SK-N-SH (cell line): Measurements from ENCODE around the gene SEC16A. TPM values are rescaled to one million over a fixed set of nuclear protein-coding genes. Genes with fewer than 3 reads are reported as not detected.

Source experiments
- CTCF ChIA-PET: fragments of 300-600, 350-600 bp; formaldehyde crosslinking; extraction: SDS; loops from one replicate; lab custom pipeline; 2021; lab: Yijun Ruan, JAX
- POLR2A ChIA-PET: fragments of 350-600 bp; sonication (Branson Sonifier 250); formaldehyde crosslinking; extraction: SDS; loops from one replicate; lab custom pipeline; 2020; ENCODE audit warnings: antibody characterized with exemption, inconsistent platforms; lab: Yijun Ruan, JAX
- DNase-seq: peaks from one replicate; pipeline ENCODE4 v3.0.0; 2012
- H2AFZ ChIP-seq: fragments of 200-600 bp; sonication (generic); 2 replicates; pipeline ENCODE4 v1.8.1; 2016; ENCODE audit warnings: antibody characterized with exemption, mild to moderate bottlenecking, low read depth
- H3F3A ChIP-seq: fragments of 200-600 bp; sonication (generic); replicated peaks from 2 replicates; pipeline ENCODE3; 2016; ENCODE audit warnings: antibody characterized with exemption, mild to moderate bottlenecking; ENCODE audit not compliant: insufficient read depth
- H3K27ac ChIP-seq, 2 experiments: fragments of 200-500 bp in 1 of 2; fragments of 200-600 bp in 1 of 2; sonication (Bioruptor generic) in 1 of 2; sonication (generic), shearing (Covaris generic) in 1 of 2; 2 replicates each; pipeline versions ENCODE4 v1.5.1 to v1.6.1; 2014 to 2016; ENCODE audit warnings: low read depth in 2 of 2, inconsistent platforms in 1 of 2, low read length in 1 of 2, mild to moderate bottlenecking in 1 of 2, mixed read lengths in 1 of 2
- H3K27me3 ChIP-seq: fragments of 200-600 bp; sonication (generic), shearing (Covaris generic); 2 replicates; pipeline ENCODE4 v1.6.1; 2016; ENCODE audit warnings: mixed run types; ENCODE audit not compliant: insufficient read depth
- H3K36me3 ChIP-seq, 2 experiments: fragments of 200-500 bp in 1 of 2; fragments of 200-600 bp in 1 of 2; sonication (Bioruptor generic) in 1 of 2; sonication (generic) in 1 of 2; replicated peaks in 1 of 2; 2 replicates each; pipeline versions ENCODE3 to v1.5.1; 2014 to 2016; ENCODE audit warnings: low read length in 1 of 2, mild to moderate bottlenecking in 1 of 2; ENCODE audit not compliant: insufficient read depth in 2 of 2, control insufficient read depth in 1 of 2
- H3K4me1 ChIP-seq, 2 experiments: fragments of 200-500 bp in 1 of 2; fragments of 200-600 bp in 1 of 2; sonication (Bioruptor generic) in 1 of 2; sonication (generic), shearing (Covaris generic) in 1 of 2; 2 replicates each; pipeline versions ENCODE4 v1.5.1 to v1.6.1; 2014 to 2016; ENCODE audit warnings: low read depth in 1 of 2, low read length in 1 of 2, mixed run types in 1 of 2; ENCODE audit not compliant: insufficient read depth in 2 of 2, control insufficient read depth in 1 of 2
- H3K4me2 ChIP-seq: fragments of 200-600 bp; sonication (generic), shearing (Covaris generic); 2 replicates; pipeline ENCODE4 v1.6.1; 2017; ENCODE audit warnings: mixed run types
- H3K4me3 ChIP-seq, 2 experiments: fragments of 200-500 bp in 1 of 2; fragments of 200-600 bp in 1 of 2; sonication (Bioruptor generic) in 1 of 2; sonication (generic), shearing (Covaris generic) in 1 of 2; 2 replicates each; pipeline versions ENCODE4 v1.5.1 to v1.8.1; 2014 to 2016; ENCODE audit warnings: low read depth in 2 of 2, inconsistent platforms in 1 of 2, low read length in 1 of 2, mild to moderate bottlenecking in 1 of 2, mixed read lengths in 1 of 2, moderate library complexity in 1 of 2
- H3K79me2 ChIP-seq: fragments of 200-600 bp; sonication (generic); 2 replicates; pipeline ENCODE4 v1.8.1; 2017; ENCODE audit warnings: mild to moderate bottlenecking; ENCODE audit not compliant: insufficient read depth
- H3K9ac ChIP-seq: fragments of 200-600 bp; sonication (generic); 2 replicates; pipeline ENCODE4 v1.6.1; 2017; ENCODE audit warnings: mixed run types
- H3K9me2 ChIP-seq: fragments of 200-600 bp; sonication (generic); 2 replicates; pipeline ENCODE4 v1.6.1; 2017; ENCODE audit warnings: mixed run types
- H3K9me3 ChIP-seq: fragments of 200-600 bp; sonication (generic); 2 replicates; pipeline ENCODE4 v1.6.1; 2017; ENCODE audit warnings: mixed run types, mild to moderate bottlenecking, moderate library complexity
- H4K20me1 ChIP-seq: fragments of 200-600 bp; sonication (generic); 2 replicates; pipeline ENCODE4 v1.6.1; 2017; ENCODE audit warnings: mild to moderate bottlenecking, mixed run types; ENCODE audit not compliant: insufficient read depth
- FOSL2 ChIP-seq: IDR thresholded peaks from 2 replicates; pipeline ENCODE4 v1.4.0; 2012; ENCODE audit warnings: low read depth, mild to moderate bottlenecking, moderate library complexity, borderline replicate concordance
- FOXJ3 ChIP-seq: sonication (generic); formaldehyde crosslinking; IDR thresholded peaks from 2 replicates; pipeline ENCODE4 v1.5.1; 2020; ENCODE audit warnings: mild to moderate bottlenecking, missing genetic modification reagents
- GABPA ChIP-seq: IDR thresholded peaks from 2 replicates; pipeline ENCODE4 v1.4.0; 2012; ENCODE audit warnings: low read depth, mild to moderate bottlenecking
- GATA2 ChIP-seq: sonication (generic); formaldehyde crosslinking; IDR thresholded peaks from 2 replicates; pipeline ENCODE4 v1.5.0; 2020; ENCODE audit warnings: mild to moderate bottlenecking, missing genetic modification reagents
- JUND ChIP-seq: IDR thresholded peaks from 2 replicates; pipeline ENCODE4 v1.4.0; 2012
- MEF2A ChIP-seq: IDR thresholded peaks from 2 replicates; pipeline ENCODE4 v1.4.0; 2012; ENCODE audit warnings: low read depth, borderline replicate concordance
- MXI1 ChIP-seq: IDR thresholded peaks from 2 replicates; pipeline ENCODE4 v1.6.1; 2012; ENCODE audit warnings: mild to moderate bottlenecking, low read depth, low read length, improper control_type of control experiment
- NFIC ChIP-seq: IDR thresholded peaks from 2 replicates; pipeline ENCODE4 v1.4.0; 2012; ENCODE audit warnings: borderline replicate concordance
- NRF1 ChIP-seq: IDR thresholded peaks from 2 replicates; pipeline ENCODE4 v1.6.1; 2012; ENCODE audit warnings: low read depth, mild to moderate bottlenecking, low read length
- POLR2AphosphoS5 ChIP-seq: IDR thresholded peaks from 2 replicates; pipeline ENCODE4 v1.6.1; 2012; ENCODE audit warnings: low read depth, low read length
- RAD21 ChIP-seq: IDR thresholded peaks from 2 replicates; pipeline ENCODE4 v1.6.1; 2012; ENCODE audit warnings: mild to moderate bottlenecking, low read length
- RXRA ChIP-seq: IDR thresholded peaks from 2 replicates; pipeline ENCODE4 v1.4.0; 2012; ENCODE audit warnings: low read depth, mild to moderate bottlenecking, borderline replicate concordance
- TAF1 ChIP-seq: IDR thresholded peaks from 2 replicates; pipeline ENCODE4 v1.6.1; 2012; ENCODE audit warnings: low read depth, mild to moderate bottlenecking, low read length, moderate library complexity, borderline replicate concordance
- TCF12 ChIP-seq: IDR thresholded peaks from 2 replicates; pipeline ENCODE4 v1.4.0; 2012
- TEAD4 ChIP-seq: IDR thresholded peaks from 2 replicates; pipeline ENCODE4 v1.4.0; 2012; ENCODE audit warnings: mild to moderate bottlenecking, borderline replicate concordance; ENCODE audit not compliant: insufficient read depth
- WGBS: methylation state at CpG from one replicate; pipeline ENCODE4 v1.1.6; 2017; ENCODE audit warnings: low lambda C conversion rate; 5-methylcytosine and 5-hydroxymethylcytosine counted together
- polyA plus RNA-seq, 3 experiments: library from polyadenylated mRNA; depleted of rRNA; stranded (reverse); fragments of >200 nt; gene quantifications; 2 replicates each; pipeline ENCODE4 v1.2.3, GENCODE V29; 2012
- TF ChIP-seq, protein P1 (sequence below): fragments of 150-350 bp; IDR thresholded peaks from 2 replicates; pipeline ENCODE4 v1.6.1; 2017; ENCODE audit warnings: antibody characterized with exemption, low read length, low read depth, borderline replicate concordance
- TF ChIP-seq, protein P2 (sequence below): IDR thresholded peaks from 2 replicates; pipeline ENCODE4 v1.6.1; 2012; ENCODE audit warnings: mild to moderate bottlenecking, low read depth, low read length, moderate library complexity
- TF ChIP-seq, protein P3 (sequence below): IDR thresholded peaks from 2 replicates; pipeline ENCODE4 v1.4.0; 2012; ENCODE audit warnings: low read depth
- TF ChIP-seq, protein P4 (sequence below): IDR thresholded peaks from 2 replicates; pipeline ENCODE4 v1.4.0; 2012; ENCODE audit warnings: low read depth, borderline replicate concordance

Gene SEC16A
- polyA plus RNA-seq, 1 of the 3 experiments (the other 2 are of a cell fraction), result 25.9 TPM

DNA sequence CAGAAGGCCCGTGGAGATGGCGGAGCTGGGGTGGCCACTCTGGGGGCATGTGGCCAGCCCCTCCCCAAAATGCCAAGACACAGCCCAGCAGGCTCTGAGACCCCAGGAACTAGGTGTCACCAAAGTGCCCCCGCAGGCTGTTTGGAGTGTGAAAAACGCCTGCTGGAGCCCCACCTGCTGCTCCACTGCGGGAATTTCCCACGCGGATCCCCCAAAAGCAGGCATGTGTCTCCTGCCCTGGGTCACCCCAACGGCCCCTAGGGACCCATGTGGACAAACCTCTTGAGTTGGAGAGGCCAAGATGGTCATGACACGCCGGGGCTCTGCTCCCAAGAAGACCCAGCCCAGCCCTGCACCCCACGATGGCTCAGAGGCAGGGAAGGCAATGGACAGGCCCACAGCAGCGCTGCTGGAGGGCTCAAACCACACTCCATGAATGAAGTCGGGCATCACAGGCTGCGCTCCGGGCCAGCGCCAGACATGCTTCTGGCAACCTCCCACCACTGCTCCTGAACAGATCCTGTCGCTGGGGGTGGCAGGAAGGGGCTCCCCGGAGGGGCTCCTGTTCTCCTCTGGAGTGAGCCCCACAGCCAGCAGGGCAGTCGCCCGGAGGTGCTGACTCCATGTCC, 47.7 kb upstream of the SEC16A start:
- DNase-seq, result no peak
- Histone ChIP-seq H3K9ac (no peak overlapping the region), H3K9me3 (no peaks in the 10 kb centered on the region), H4K20me1 (peaks cover 69% of the 10 kb centered on the region), H3K4me1 (peaks cover 0 to 11% of the 10 kb centered on the region in 2 experiments; a peak in 1 of 4 replicates)
- 84% methylated on average over 5 of the region's 20 CpGs for WGBS
- TF ChIP-seq TEAD4, result no peak
- TF ChIP-seq RAD21, result no peak
- TF ChIP-seq, protein P1, sequence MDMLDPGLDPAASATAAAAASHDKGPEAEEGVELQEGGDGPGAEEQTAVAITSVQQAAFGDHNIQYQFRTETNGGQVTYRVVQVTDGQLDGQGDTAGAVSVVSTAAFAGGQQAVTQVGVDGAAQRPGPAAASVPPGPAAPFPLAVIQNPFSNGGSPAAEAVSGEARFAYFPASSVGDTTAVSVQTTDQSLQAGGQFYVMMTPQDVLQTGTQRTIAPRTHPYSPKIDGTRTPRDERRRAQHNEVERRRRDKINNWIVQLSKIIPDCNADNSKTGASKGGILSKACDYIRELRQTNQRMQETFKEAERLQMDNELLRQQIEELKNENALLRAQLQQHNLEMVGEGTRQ, result no peak
- no peak for TF ChIP-seq FOXJ3 (CRISPR knock-in tag)
- TF ChIP-seq JUND, result no peak
- no peak for TF ChIP-seq RXRA
- TF ChIP-seq, protein P2, sequence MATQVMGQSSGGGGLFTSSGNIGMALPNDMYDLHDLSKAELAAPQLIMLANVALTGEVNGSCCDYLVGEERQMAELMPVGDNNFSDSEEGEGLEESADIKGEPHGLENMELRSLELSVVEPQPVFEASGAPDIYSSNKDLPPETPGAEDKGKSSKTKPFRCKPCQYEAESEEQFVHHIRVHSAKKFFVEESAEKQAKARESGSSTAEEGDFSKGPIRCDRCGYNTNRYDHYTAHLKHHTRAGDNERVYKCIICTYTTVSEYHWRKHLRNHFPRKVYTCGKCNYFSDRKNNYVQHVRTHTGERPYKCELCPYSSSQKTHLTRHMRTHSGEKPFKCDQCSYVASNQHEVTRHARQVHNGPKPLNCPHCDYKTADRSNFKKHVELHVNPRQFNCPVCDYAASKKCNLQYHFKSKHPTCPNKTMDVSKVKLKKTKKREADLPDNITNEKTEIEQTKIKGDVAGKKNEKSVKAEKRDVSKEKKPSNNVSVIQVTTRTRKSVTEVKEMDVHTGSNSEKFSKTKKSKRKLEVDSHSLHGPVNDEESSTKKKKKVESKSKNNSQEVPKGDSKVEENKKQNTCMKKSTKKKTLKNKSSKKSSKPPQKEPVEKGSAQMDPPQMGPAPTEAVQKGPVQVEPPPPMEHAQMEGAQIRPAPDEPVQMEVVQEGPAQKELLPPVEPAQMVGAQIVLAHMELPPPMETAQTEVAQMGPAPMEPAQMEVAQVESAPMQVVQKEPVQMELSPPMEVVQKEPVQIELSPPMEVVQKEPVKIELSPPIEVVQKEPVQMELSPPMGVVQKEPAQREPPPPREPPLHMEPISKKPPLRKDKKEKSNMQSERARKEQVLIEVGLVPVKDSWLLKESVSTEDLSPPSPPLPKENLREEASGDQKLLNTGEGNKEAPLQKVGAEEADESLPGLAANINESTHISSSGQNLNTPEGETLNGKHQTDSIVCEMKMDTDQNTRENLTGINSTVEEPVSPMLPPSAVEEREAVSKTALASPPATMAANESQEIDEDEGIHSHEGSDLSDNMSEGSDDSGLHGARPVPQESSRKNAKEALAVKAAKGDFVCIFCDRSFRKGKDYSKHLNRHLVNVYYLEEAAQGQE, result no peak
- TF ChIP-seq, protein P3, sequence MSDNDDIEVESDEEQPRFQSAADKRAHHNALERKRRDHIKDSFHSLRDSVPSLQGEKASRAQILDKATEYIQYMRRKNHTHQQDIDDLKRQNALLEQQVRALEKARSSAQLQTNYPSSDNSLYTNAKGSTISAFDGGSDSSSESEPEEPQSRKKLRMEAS, result no peak
- TF ChIP-seq, all 33 proteins: peak for 0
- Histone ChIP-seq H2AFZ (no peak overlapping the region), H3K36me3 (no peaks in the 10 kb centered on the region), H3K27ac (no peak overlapping the region), H3K27me3 (no peaks in the 10 kb centered on the region), H3K4me3 (no peak overlapping the region), H3K9me2 (no peaks in the 10 kb centered on the region), H3F3A (no peaks in the 10 kb centered on the region), H3K4me2 (no peak overlapping the region), H3K79me2 (peaks cover 2% of the 10 kb centered on the region; the same call in 1 of the 2 replicates)
- ChIA-PET CTCF (interaction anchor here (1.1 to 2.5 kb wide), 4 partner anchors 8 to 141 kb away, joined by 3 to 9 read pairs (median 6); no protein-coding TSS in a partner anchor), POLR2A (no interaction called here)

DNA sequence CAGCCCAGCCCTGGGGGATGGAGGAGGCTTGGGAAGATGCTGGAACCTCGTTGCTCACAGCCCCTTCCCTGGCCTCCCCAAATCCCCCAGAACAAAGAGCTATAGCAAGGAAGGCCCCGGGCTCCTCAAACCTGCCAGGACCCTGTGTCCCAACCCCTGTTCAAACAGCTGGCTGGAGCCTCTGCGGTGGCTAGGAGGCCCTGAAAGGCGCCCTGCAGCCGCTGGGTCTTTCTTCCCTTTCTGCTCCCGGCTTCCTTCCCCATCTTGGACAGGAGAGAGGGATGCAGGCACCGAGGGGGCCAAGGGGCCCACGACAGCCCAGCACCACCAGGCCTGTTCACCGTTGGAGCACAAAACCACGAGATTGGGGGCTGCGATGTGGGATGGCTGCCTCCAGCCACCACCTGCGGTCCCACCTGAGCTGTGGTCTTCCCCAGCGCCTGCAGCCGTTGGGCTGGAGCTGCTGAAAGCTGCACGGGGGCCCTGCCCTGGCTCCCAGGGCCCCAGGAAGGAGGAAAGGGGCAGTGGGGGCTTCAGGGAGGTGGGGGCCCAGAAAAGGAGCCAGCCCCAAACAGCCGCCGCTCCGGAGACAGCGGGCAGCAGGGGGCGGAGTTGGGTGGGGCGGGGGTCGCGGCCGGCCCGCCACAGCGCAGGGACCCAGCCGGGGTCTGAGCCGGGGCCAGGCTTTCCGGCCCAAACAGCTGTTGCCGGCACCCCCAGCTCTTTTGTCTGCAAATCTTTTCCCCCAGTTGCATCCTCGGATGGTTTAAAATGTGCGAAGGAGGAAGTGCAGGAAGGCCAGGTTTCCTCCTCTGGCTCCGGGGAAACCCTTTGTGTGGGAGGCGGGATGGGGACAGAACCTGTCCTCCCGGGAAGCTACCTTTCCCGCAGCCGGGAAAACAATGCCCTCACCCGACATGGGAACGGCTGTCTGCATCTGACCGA, 46.9 kb upstream of the SEC16A start:
- Histone ChIP-seq H3K36me3 (no peaks in the 10 kb centered on the region), H2AFZ (no peak overlapping the region), H4K20me1 (peaks cover 72% of the 10 kb centered on the region), H3K4me3 (no peak overlapping the region), H3K79me2 (peaks cover 2% of the 10 kb centered on the region; the same call in 1 of the 2 replicates), H3K27ac (no peak overlapping the region), H3K9me2 (no peaks in the 10 kb centered on the region), H3K9me3 (no peaks in the 10 kb centered on the region), H3K27me3 (no peaks in the 10 kb centered on the region), H3K9ac (no peak overlapping the region), H3K4me1 (peaks cover 0 to 9% of the 10 kb centered on the region in 2 experiments; a peak in 1 of 4 replicates), H3F3A (no peaks in the 10 kb centered on the region), H3K4me2 (no peak overlapping the region)
- 92% methylated on average over 27 of the region's 40 CpGs for WGBS
- no peak for DNase-seq
- CTCF ChIA-PET, result interaction anchor here (0.7 to 2.5 kb wide), 7 partner anchors 9 to 142 kb away, joined by 3 to 9 read pairs (median 4); no protein-coding TSS in a partner anchor
- POLR2A ChIA-PET, result no interaction called here
- TF ChIP-seq FOSL2, result no peak
- TF ChIP-seq TAF1, result no peak
- TF ChIP-seq NFIC, result no peak
- no peak for TF ChIP-seq FOXJ3 (CRISPR knock-in tag)
- no peak for TF ChIP-seq GABPA
- no peak for TF ChIP-seq NRF1
- no peak for TF ChIP-seq MXI1
- no peak for TF ChIP-seq TCF12
- no peak for TF ChIP-seq TEAD4
- TF ChIP-seq RAD21, result no peak
- TF ChIP-seq GATA2 (CRISPR knock-in tag), result no peak
- TF ChIP-seq MEF2A, result no peak
- TF ChIP-seq, protein P4, sequence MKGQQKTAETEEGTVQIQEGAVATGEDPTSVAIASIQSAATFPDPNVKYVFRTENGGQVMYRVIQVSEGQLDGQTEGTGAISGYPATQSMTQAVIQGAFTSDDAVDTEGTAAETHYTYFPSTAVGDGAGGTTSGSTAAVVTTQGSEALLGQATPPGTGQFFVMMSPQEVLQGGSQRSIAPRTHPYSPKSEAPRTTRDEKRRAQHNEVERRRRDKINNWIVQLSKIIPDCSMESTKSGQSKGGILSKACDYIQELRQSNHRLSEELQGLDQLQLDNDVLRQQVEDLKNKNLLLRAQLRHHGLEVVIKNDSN, result no peak
- TF ChIP-seq POLR2AphosphoS5, result no peak
